IMR-90 (cell line): ENCODE data around the gene NMUR1. TPM values are rescaled to one million over a fixed set of nuclear protein-coding genes. Genes with fewer than 3 reads are reported as not detected.

Experiments
- ATAC-seq: fragments of 200-7000 bp; cut with Tn5 transposase; 2 replicates; pipeline ENCODE4 v1.9.1; 2020; ENCODE audit warnings: low read depth, mild to moderate bottlenecking, moderate library complexity
- BruUV-seq: library from RNA; stranded (reverse); fragments of 400-500 nt; replicated peaks from 2 replicates; lab custom pipeline; 2021; lab: Mats Ljungman, UMichigan
- CTCF ChIA-PET: fragments of 300-600 bp; formaldehyde crosslinking; extraction: SDS; loops from one replicate; lab custom pipeline; 2021; ENCODE audit warnings: antibody characterized with exemption; lab: Yijun Ruan, JAX
- POLR2A ChIA-PET: fragments of 300-600 bp; sonication (Branson Sonifier 250); formaldehyde crosslinking; loops from one replicate; lab custom pipeline; 2022; ENCODE audit warnings: antibody characterized with exemption; ENCODE audit not compliant: unreplicated experiment; lab: Charles Lee
- DNase-seq: peaks from one replicate; pipeline ENCODE4 v3.0.0; 2013
- H2AFZ ChIP-seq: replicated peaks from 2 replicates; pipeline ENCODE3; 2013; ENCODE audit warnings: low read length, mild to moderate bottlenecking; ENCODE audit not compliant: poor library complexity
- H2AK5ac ChIP-seq: 2 replicates; pipeline ENCODE4 v1.6.1; 2013; ENCODE audit warnings: low read depth, low read length, inconsistent platforms
- H2AK9ac ChIP-seq: replicated peaks from 2 replicates; pipeline ENCODE3; 2013; ENCODE audit warnings: mild to moderate bottlenecking, low read depth, low read length, moderate library complexity; ENCODE audit not compliant: poor library complexity
- H2BK120ac ChIP-seq: 2 replicates; pipeline ENCODE4 v1.6.1; 2013; ENCODE audit warnings: low read depth, low read length, inconsistent platforms
- H2BK15ac ChIP-seq: 3 replicates; pipeline ENCODE4 v1.6.1; 2013; ENCODE audit warnings: low read depth, low read length, inconsistent platforms
- H2BK20ac ChIP-seq: 2 replicates; pipeline ENCODE4 v1.6.1; 2013; ENCODE audit warnings: low read depth, mild to moderate bottlenecking, inconsistent platforms, low read length, moderate library complexity
- H2BK5ac ChIP-seq: 2 replicates; pipeline ENCODE4 v1.6.1; 2013; ENCODE audit warnings: mild to moderate bottlenecking, low read depth, low read length, inconsistent platforms; ENCODE audit not compliant: poor library complexity, severe bottlenecking
- H3K14ac ChIP-seq: replicated peaks from 2 replicates; pipeline ENCODE4 v1.6.1; 2013; ENCODE audit warnings: low read depth, low read length, inconsistent platforms
- H3K18ac ChIP-seq: 2 replicates; pipeline ENCODE4 v1.6.1; 2013; ENCODE audit warnings: low read depth, low read length, control low read depth
- H3K23ac ChIP-seq: 2 replicates; pipeline ENCODE4 v1.6.1; 2013; ENCODE audit warnings: low read depth, low read length, inconsistent platforms
- H3K27ac ChIP-seq: 2 replicates; pipeline ENCODE4 v1.5.1; 2013; ENCODE audit warnings: mild to moderate bottlenecking, control low read depth, low read length; ENCODE audit not compliant: insufficient read depth
- H3K27me3 ChIP-seq: 2 replicates; pipeline ENCODE4 v1.6.1; 2013; ENCODE audit warnings: low read length; ENCODE audit not compliant: control insufficient read depth, insufficient read depth
- H3K36me3 ChIP-seq: 2 replicates; pipeline ENCODE4 v1.6.1; 2013; ENCODE audit warnings: low read length, mixed read lengths; ENCODE audit not compliant: control insufficient read depth, insufficient read depth
- H3K4ac ChIP-seq: 2 replicates; pipeline ENCODE4 v1.6.1; 2013; ENCODE audit warnings: low read depth, low read length, inconsistent platforms
- H3K4me1 ChIP-seq: 2 replicates; pipeline ENCODE4 v1.6.1; 2013; ENCODE audit warnings: low read length, mixed read lengths; ENCODE audit not compliant: control insufficient read depth, insufficient read depth
- H3K4me2 ChIP-seq: 2 replicates; pipeline ENCODE4 v1.6.1; 2013; ENCODE audit warnings: low read depth, mild to moderate bottlenecking, control low read depth, low read length, moderate library complexity
- H3K4me3 ChIP-seq: 2 replicates; pipeline ENCODE4 v1.5.1; 2013; ENCODE audit warnings: low read depth, mild to moderate bottlenecking, control low read depth, low read length, moderate library complexity; ENCODE audit not compliant: insufficient read depth
- H3K56ac ChIP-seq: 2 replicates; pipeline ENCODE4 v1.6.1; 2013; ENCODE audit warnings: low read length, inconsistent platforms; ENCODE audit not compliant: insufficient read depth; ENCODE audit errors: extremely low read depth
- H3K79me1 ChIP-seq, 2 experiments: 2 replicates each; pipeline ENCODE4 v1.6.1; 2013; ENCODE audit warnings: low read length in 2 of 2, inconsistent platforms in 1 of 2, low read depth in 1 of 2
- H3K9ac ChIP-seq: 2 replicates; pipeline ENCODE4 v1.6.1; 2013; ENCODE audit warnings: low read depth, low read length, control low read depth
- H3K9me1 ChIP-seq: 2 replicates; pipeline ENCODE4 v1.6.1; 2013; ENCODE audit warnings: low read length, inconsistent platforms; ENCODE audit not compliant: insufficient read depth
- H3K9me3 ChIP-seq: 2 replicates; pipeline ENCODE4 v1.6.1; 2013; ENCODE audit warnings: low read length; ENCODE audit not compliant: control insufficient read depth, insufficient read depth
- H4K20me1 ChIP-seq: 2 replicates; pipeline ENCODE4 v1.6.1; 2013; ENCODE audit warnings: low read length, inconsistent platforms; ENCODE audit not compliant: insufficient read depth
- H4K5ac ChIP-seq: 2 replicates; pipeline ENCODE4 v1.6.1; 2013; ENCODE audit warnings: mild to moderate bottlenecking, low read depth, low read length, control low read depth
- H4K8ac ChIP-seq, 2 experiments: 2 replicates each; pipeline ENCODE4 v1.6.1; 2013; ENCODE audit warnings: low read depth in 2 of 2, low read length in 2 of 2, control low read depth in 1 of 2, inconsistent platforms in 1 of 2
- H4K91ac ChIP-seq: 2 replicates; pipeline ENCODE4 v1.6.1; 2013; ENCODE audit warnings: low read depth, low read length, inconsistent platforms; ENCODE audit not compliant: insufficient read depth
- BHLHE40 ChIP-seq: fragments of 150-350 bp; IDR thresholded peaks from 2 replicates; pipeline ENCODE4 v1.6.1; 2016; ENCODE audit warnings: mild to moderate bottlenecking, low read depth, low read length
- CHD1 ChIP-seq: IDR thresholded peaks from 2 replicates; pipeline ENCODE4 v1.6.1; 2012; ENCODE audit warnings: low read depth, low read length, improper control_type of control experiment
- CTCF ChIP-seq: conservative IDR thresholded peaks from 2 replicates; pipeline ENCODE4 v1.5.1; 2012; ENCODE audit warnings: mild to moderate bottlenecking, low read depth, low read length, improper control_type of control experiment
- ELK1 ChIP-seq: fragments of 150-350 bp; IDR thresholded peaks from 2 replicates; pipeline ENCODE4 v1.6.1; 2016; ENCODE audit warnings: low read depth, mild to moderate bottlenecking, low read length, moderate library complexity, borderline replicate concordance
- FOS ChIP-seq: fragments of 150-350 bp; IDR thresholded peaks from 2 replicates; pipeline ENCODE4 v1.6.1; 2016; ENCODE audit warnings: low read depth, low read length
- MAFK ChIP-seq: IDR thresholded peaks from 2 replicates; pipeline ENCODE4 v1.6.1; 2012; ENCODE audit warnings: low read depth, low read length, improper control_type of control experiment
- MAZ ChIP-seq: IDR thresholded peaks from 2 replicates; pipeline ENCODE4 v1.6.1; 2012; ENCODE audit warnings: low read depth, mild to moderate bottlenecking, low read length, improper control_type of control experiment, moderate library complexity, borderline replicate concordance
- MXI1 ChIP-seq: IDR thresholded peaks from 2 replicates; pipeline ENCODE4 v1.6.1; 2012; ENCODE audit warnings: low read depth, mild to moderate bottlenecking, low read length, moderate library complexity, borderline replicate concordance
- NFE2L2 ChIP-seq: fragments of 150-350 bp; IDR thresholded peaks from 2 replicates; pipeline ENCODE4 v1.6.1; 2016; ENCODE audit warnings: low read depth, mild to moderate bottlenecking, low read length
- POLR2A ChIP-seq: IDR thresholded peaks from 2 replicates; pipeline ENCODE4 v1.6.1; 2012; ENCODE audit warnings: mild to moderate bottlenecking, low read depth, low read length
- RAD21 ChIP-seq: IDR thresholded peaks from 2 replicates; pipeline ENCODE4 v1.6.1; 2012; ENCODE audit warnings: low read length, improper control_type of control experiment
- RCOR1 ChIP-seq: IDR thresholded peaks from 2 replicates; pipeline ENCODE4 v1.6.1; 2012; ENCODE audit warnings: mild to moderate bottlenecking, low read length, improper control_type of control experiment; ENCODE audit not compliant: insufficient replicate concordance
- RFX5 ChIP-seq: IDR thresholded peaks from 2 replicates; pipeline ENCODE4 v1.8.0; 2012; ENCODE audit warnings: low read depth, mild to moderate bottlenecking, low read length, moderate library complexity
- SMC3 ChIP-seq: fragments of 150-350 bp; IDR thresholded peaks from 2 replicates; pipeline ENCODE4 v1.6.1; 2016; ENCODE audit warnings: low read depth, mild to moderate bottlenecking, antibody characterized with exemption, low read length, moderate library complexity
- USF2 ChIP-seq: fragments of 150-350 bp; IDR thresholded peaks from 2 replicates; pipeline ENCODE4 v1.6.1; 2017; ENCODE audit warnings: mild to moderate bottlenecking, antibody characterized with exemption, low read length, low read depth
- WGBS, 2 experiments: methylation state at CpG; one replicate each; pipeline versions ENCODE4 v1.1.5 to v1.1.7; 2013; ENCODE audit warnings: missing lambda C conversion rate in 2 of 2; ENCODE audit not compliant: insufficient read length in 1 of 2; ENCODE audit errors: extremely low coverage in 2 of 2; 5-methylcytosine and 5-hydroxymethylcytosine counted together
- dilution Hi-C: fragments of 300-500 bp; cut with HindIII; formaldehyde crosslinking; loops from one replicate; pipeline ENCODE4 v1.14.3; 2018; ENCODE audit warnings: low sequenced_read_pairs; ENCODE audit not compliant: unreplicated experiment
- in situ Hi-C: fragments of 300-500 bp; cut with MboI; formaldehyde crosslinking; loops from 3 replicates; pipeline ENCODE4 v1.14.3; 2019; ENCODE audit warnings: low sequenced_read_pairs, inconsistent platforms, mixed read lengths
- intact Hi-C: fragments of 100-400 bp; cut with micrococcal nuclease; formaldehyde crosslinking; loops from 2 replicates; pipeline ENCODE4 v1.10.0; 2022
- polyA plus RNA-seq, 3 experiments: library from polyadenylated mRNA; depleted of rRNA; stranded (reverse); fragments of >200 nt; gene quantifications; 2 replicates each; pipeline ENCODE4 v1.2.3, GENCODE V29; 2012; ENCODE audit warnings: low replicate concordance in 1 of 3
- total RNA-seq: library from RNA; depleted of rRNA; stranded (reverse); fragments of >200 nt; gene quantifications from 2 replicates; pipeline ENCODE4 v1.2.3, GENCODE V29; 2012

NMUR1 gene
- total and polyA plus RNA-seq, 2 of the 4 experiments (the other 2 are of a cell fraction), result not detected

GRCh38 chr2:231539991-231540390 is 9.7 kb upstream of the NMUR1 start:
- peaks cover 5% of the 10 kb centered on the region for H3K9me3 ChIP-seq
- H2AFZ ChIP-seq, result no peak overlapping the region
- no CpG with 5 or more reads among the region's 4 CpGs for WGBS, 2 experiments
- no peaks in the 10 kb centered on the region for H3K4me1 ChIP-seq
- no peak overlapping the region for H2AK9ac ChIP-seq
- no peak overlapping the region for H2BK5ac ChIP-seq
- no peaks in the 10 kb centered on the region for H3K36me3 ChIP-seq
- H4K91ac ChIP-seq, result no peak overlapping the region
- DNase-seq (no peak), ATAC-seq (no peak)
- no peak overlapping the region for H3K27ac ChIP-seq
- ChIA-PET POLR2A (no interaction called here), CTCF (interaction anchor here (0.7 kb wide), 1 partner anchor 15 kb away, joined by 5 read pairs; no protein-coding TSS in a partner anchor)
- no peak overlapping the region for H3K9ac ChIP-seq
- no peaks in the 10 kb centered on the region for H3K79me1 ChIP-seq
- peaks cover 20% of the 10 kb centered on the region for H3K27me3 ChIP-seq
- no peak overlapping the region for H4K5ac ChIP-seq
- intact Hi-C loops (no loop called here), in situ Hi-C loops (no loop called here), dilution Hi-C loops (no loop called here)
- no peak overlapping the region for H2BK20ac ChIP-seq
- no peak overlapping the region for H3K4ac ChIP-seq
- H2AK5ac ChIP-seq, result no peak overlapping the region
- no peaks in the 10 kb centered on the region for H3K9me1 ChIP-seq
- no peak overlapping the region for H3K14ac ChIP-seq
- H3K4me3 ChIP-seq, result no peak overlapping the region
- BruUV-seq, result no TSS peak
- H4K8ac ChIP-seq, result no peak overlapping the region
- no peak overlapping the region for H2BK120ac ChIP-seq
- no peaks in the 10 kb centered on the region for H4K20me1 ChIP-seq
- H3K4me2 ChIP-seq, result no peak overlapping the region
- TF ChIP-seq SMC3, result no peak
- no peak for TF ChIP-seq POLR2A
- no peak for TF ChIP-seq RAD21
- TF ChIP-seq CTCF, result no peak
- no peak for TF ChIP-seq NFE2L2
- TF ChIP-seq USF2, result no peak
- no peak for TF ChIP-seq MAZ
- TF ChIP-seq CHD1, result no peak
- no peak for TF ChIP-seq ELK1
- no peak for TF ChIP-seq MXI1
- TF ChIP-seq BHLHE40, result no peak
- TF ChIP-seq MAFK, result no peak
- TF ChIP-seq RFX5, result no peak
- TF ChIP-seq FOS, result no peak
- TF ChIP-seq RCOR1, result no peak
- no peak overlapping the region for H3K18ac ChIP-seq
- no peak overlapping the region for H3K56ac ChIP-seq
- no peak overlapping the region for H2BK15ac ChIP-seq
- no peak overlapping the region for H3K23ac ChIP-seq
